Osteocyte (in vitro differentiated cells): Measurements from ENCODE around the gene MARCO. TPM values are rescaled to one million over a fixed set of nuclear protein-coding genes. Genes with fewer than 3 reads are reported as not detected.
A peak's percentile ranks its signal among the peaks of the same experiment; 100 is the strongest.

Experiments used
- DNase-seq: peaks from one replicate; pipeline ENCODE4 v3.0.0; 2021; ENCODE audit warnings: mixed read lengths; ENCODE audit not compliant: unreplicated experiment; ENCODE audit errors: extremely low spot score
- H3K27ac Mint-ChIP-seq: one replicate; pipeline ENCODE4 v1.8.0; 2021; ENCODE audit warnings: mild to moderate bottlenecking, mixed read lengths; ENCODE audit not compliant: unreplicated experiment
- H3K27me3 Mint-ChIP-seq: one replicate; pipeline ENCODE4 v1.8.0; 2021; ENCODE audit warnings: mixed read lengths; ENCODE audit not compliant: unreplicated experiment
- H3K36me3 Mint-ChIP-seq: one replicate; pipeline ENCODE4 v1.8.0; 2021; ENCODE audit warnings: mixed read lengths; ENCODE audit not compliant: unreplicated experiment
- H3K4me1 Mint-ChIP-seq: one replicate; pipeline ENCODE4 v1.8.0; 2021; ENCODE audit warnings: mixed read lengths; ENCODE audit not compliant: unreplicated experiment
- H3K4me3 Mint-ChIP-seq: one replicate; pipeline ENCODE4 v1.8.0; 2021; ENCODE audit warnings: mild to moderate bottlenecking, moderate library complexity, mixed read lengths; ENCODE audit not compliant: unreplicated experiment
- H3K9me3 Mint-ChIP-seq: one replicate; pipeline ENCODE4 v1.8.0; 2021; ENCODE audit warnings: mixed read lengths; ENCODE audit not compliant: unreplicated experiment
- total RNA-seq: library from RNA; stranded (reverse); gene quantifications from 2 replicates; pipeline ENCODE4 v1.2.1, GENCODE V29; 2021
- TF ChIP-seq, protein P1 (sequence below): fragments of 200-600 bp; sonication (generic); IDR thresholded peaks from 2 replicates; pipeline ENCODE4 v1.5.0; 2021; ENCODE audit warnings: antibody characterized with exemption, mild to moderate bottlenecking, moderate library complexity

The MARCO gene
- total RNA-seq, 1 donor from 2014 or later = not detected

- H3K9me3 Mint-ChIP-seq = no peaks in the 10 kb centered on the region
- no peaks in the 10 kb centered on the region for H3K4me1 Mint-ChIP-seq
- no peaks in the 10 kb centered on the region for H3K27me3 Mint-ChIP-seq
- no peak overlapping the region for H3K27ac Mint-ChIP-seq
- no peaks in the 10 kb centered on the region for H3K36me3 Mint-ChIP-seq
- no peak overlapping the region for H3K4me3 Mint-ChIP-seq
- DNase-seq = peak; percentile 51
- TF ChIP-seq, protein P1, sequence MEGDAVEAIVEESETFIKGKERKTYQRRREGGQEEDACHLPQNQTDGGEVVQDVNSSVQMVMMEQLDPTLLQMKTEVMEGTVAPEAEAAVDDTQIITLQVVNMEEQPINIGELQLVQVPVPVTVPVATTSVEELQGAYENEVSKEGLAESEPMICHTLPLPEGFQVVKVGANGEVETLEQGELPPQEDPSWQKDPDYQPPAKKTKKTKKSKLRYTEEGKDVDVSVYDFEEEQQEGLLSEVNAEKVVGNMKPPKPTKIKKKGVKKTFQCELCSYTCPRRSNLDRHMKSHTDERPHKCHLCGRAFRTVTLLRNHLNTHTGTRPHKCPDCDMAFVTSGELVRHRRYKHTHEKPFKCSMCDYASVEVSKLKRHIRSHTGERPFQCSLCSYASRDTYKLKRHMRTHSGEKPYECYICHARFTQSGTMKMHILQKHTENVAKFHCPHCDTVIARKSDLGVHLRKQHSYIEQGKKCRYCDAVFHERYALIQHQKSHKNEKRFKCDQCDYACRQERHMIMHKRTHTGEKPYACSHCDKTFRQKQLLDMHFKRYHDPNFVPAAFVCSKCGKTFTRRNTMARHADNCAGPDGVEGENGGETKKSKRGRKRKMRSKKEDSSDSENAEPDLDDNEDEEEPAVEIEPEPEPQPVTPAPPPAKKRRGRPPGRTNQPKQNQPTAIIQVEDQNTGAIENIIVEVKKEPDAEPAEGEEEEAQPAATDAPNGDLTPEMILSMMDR = no peak
These were observed 47.5 kb downstream of the MARCO start for GRCh38 chr2:118989481-118989880.

GRCh38 chr2:118990757-118991545 lies 49.0 kb downstream of the MARCO start:
- no peak overlapping the region for H3K27ac Mint-ChIP-seq
- H3K4me3 Mint-ChIP-seq = no peak overlapping the region
- peak; percentile 49 for DNase-seq
- TF ChIP-seq, protein P1 = no peak
- H3K9me3 Mint-ChIP-seq = no peaks in the 10 kb centered on the region
- H3K36me3 Mint-ChIP-seq = no peaks in the 10 kb centered on the region
- no peaks in the 10 kb centered on the region for H3K4me1 Mint-ChIP-seq
- H3K27me3 Mint-ChIP-seq = no peaks in the 10 kb centered on the region

GRCh38 chr2:118991554-118991953 lies 49.6 kb downstream of the MARCO start:
- TF ChIP-seq, protein P1 = no peak

GRCh38 chr2:118992740-118993391 lies 50.9 kb downstream of the MARCO start:
- H3K9me3 Mint-ChIP-seq = peaks cover 1% of the 10 kb centered on the region
- H3K27me3 Mint-ChIP-seq = no peaks in the 10 kb centered on the region
- H3K4me3 Mint-ChIP-seq = no peak overlapping the region
- DNase-seq = peak; percentile 66
- H3K4me1 Mint-ChIP-seq = no peaks in the 10 kb centered on the region
- TF ChIP-seq, protein P1 = no peak
- no peak overlapping the region for H3K27ac Mint-ChIP-seq
- no peaks in the 10 kb centered on the region for H3K36me3 Mint-ChIP-seq

More at GRCh38 chr2:118991554-118991953, 49.6 kb downstream of the MARCO start:
- no peak overlapping the region for H3K27ac Mint-ChIP-seq
- no peaks in the 10 kb centered on the region for H3K9me3 Mint-ChIP-seq
- peak; percentile 70 for DNase-seq
- no peak overlapping the region for H3K4me3 Mint-ChIP-seq
- no peaks in the 10 kb centered on the region for H3K27me3 Mint-ChIP-seq
- no peaks in the 10 kb centered on the region for H3K4me1 Mint-ChIP-seq
- no peaks in the 10 kb centered on the region for H3K36me3 Mint-ChIP-seq

- H3K27ac Mint-ChIP-seq = no peak overlapping the region
- TF ChIP-seq, protein P1 = no peak
- H3K36me3 Mint-ChIP-seq = no peaks in the 10 kb centered on the region
- no peak overlapping the region for H3K4me3 Mint-ChIP-seq
- peaks cover 6% of the 10 kb centered on the region for H3K9me3 Mint-ChIP-seq
- no peaks in the 10 kb centered on the region for H3K4me1 Mint-ChIP-seq
- no peaks in the 10 kb centered on the region for H3K27me3 Mint-ChIP-seq
- DNase-seq = no peak
These were observed 51.4 kb downstream of the MARCO start for GRCh38 chr2:118993392-118993752.
